ENCODE data around the gene CSNK1D. TPM values are rescaled to one million over a fixed set of nuclear protein-coding genes. Genes with fewer than 3 reads are reported as not detected.

The CSNK1D gene
- total and polyA plus RNA-seq, 10 of the 15 experiments (the other 5 are each of a cell fraction or from before 2014, with no cell fraction given) = 5.7 to 105 (median 58.1) TPM

GRCh38 chr17:82320956-82321927 lies 47.7 kb upstream of the CSNK1D start (continued):
- TF ChIP-seq NR2F1 (conservative IDR thresholded peaks at IDR 0.05) (peak; percentile 85), POLR2A (IDR thresholded peaks at IDR 0.05; ENCODE audit: low read depth, low read length) (no peak), ZNF207 (IDR thresholded peaks at IDR 0.05; ENCODE audit: borderline replicate concordance) (no peak), BMI1 (IDR thresholded peaks at IDR 0.05; ENCODE audit: borderline replicate concordance) (no peak), TARDBP (IDR thresholded peaks at IDR 0.05; ENCODE audit: borderline replicate concordance) (no peak), EZH2 (IDR thresholded peaks at IDR 0.05; ENCODE audit: borderline replicate concordance, control insufficient read depth, low read depth, low read length) (no peak), MXI1 (IDR thresholded peaks at IDR 0.05; ENCODE audit: low read depth, low read length) (no peak), CTCF (IDR thresholded peaks at IDR 0.05 in 2 of 3, conservative IDR thresholded peaks at IDR 0.05 in 1 of 3; ENCODE audit: control insufficient read depth in 2 of 3, extremely low read depth in 1 of 3, insufficient read depth in 1 of 3, low read depth in 3 of 3, low read length in 3 of 3) (peak; percentile 66 to 78 (median 77)), ZNF687 (IDR thresholded peaks at IDR 0.05) (peak; percentile 50; the same call in 1 of the 2 replicates), DPF2 (IDR thresholded peaks at IDR 0.05) (peak; percentile 79), HDGF (IDR thresholded peaks at IDR 0.05) (no peak), SREBF1 (IDR thresholded peaks at IDR 0.05; ENCODE audit: low read length) (no peak), FOXK2 (IDR thresholded peaks at IDR 0.05) (no peak), NFIC (IDR thresholded peaks at IDR 0.05; ENCODE audit: low read depth, low read length) (no peak), RCOR1 (conservative IDR thresholded peaks at IDR 0.05; ENCODE audit: low read depth, low read length) (no peak), TCF7 (IDR thresholded peaks at IDR 0.05; ENCODE audit: borderline replicate concordance) (peak; percentile 56; the same call in 1 of the 2 replicates), NBN (IDR thresholded peaks at IDR 0.05) (no peak), SUPT20H (IDR thresholded peaks at IDR 0.05; ENCODE audit: borderline replicate concordance, control insufficient read depth, low read depth, low read length) (no peak), RFX5 (IDR thresholded peaks at IDR 0.05; ENCODE audit: low read depth, low read length) (no peak), ZBTB33 (IDR thresholded peaks at IDR 0.05) (no peak), KDM1A (IDR thresholded peaks at IDR 0.05; ENCODE audit: borderline replicate concordance) (no peak), POLR2AphosphoS5 (IDR thresholded peaks at IDR 0.05; ENCODE audit: low read length) (no peak)

Measured in GM12878 (cell line).